Ovary (tissue), 3 donors: ENCODE data around the gene DGKA.

ENCODE experiments used
- CTCF ChIP-seq, 3 donors: fragments of 450-650 bp in 2 of 3; fragments of 200-600 bp in 1 of 3; IDR thresholded peaks; one replicate each; pipeline versions ENCODE4 v1.5.1 to v1.8.0; 2016 to 2022; ENCODE audit warnings: antibody characterized with exemption in 3 of 3, mild to moderate bottlenecking in 1 of 3
- POLR2A ChIP-seq: fragments of 450-650 bp; IDR thresholded peaks from one replicate; pipeline ENCODE4 v1.6.1; 2017; ENCODE audit warnings: antibody characterized with exemption, mild to moderate bottlenecking, moderate library complexity
- donor health status: DM: no; HTN: no; CAD: no.

- no peak for TF ChIP-seq CTCF (IDR thresholded peaks at IDR 0.05)
- no peak for TF ChIP-seq POLR2A
Observed at GRCh38 chr12:55935738-55936151, 4.8 kb downstream of the DGKA start.
